Thoracic aorta (tissue), 2 donors: ENCODE measurements around the gene NUMB. TPM values are rescaled to one million over a fixed set of nuclear protein-coding genes. Genes with fewer than 3 reads are reported as not detected.
"Not testable (repeated sequence)": the region's sequence is repeated elsewhere in the genome, so short reads cannot be mapped to it uniquely, and the experiment has no call there.

ENCODE experiments used
- ATAC-seq: fragments of 150-250 bp; one replicate; pipeline ENCODE4 v1.8.0; 2017; ENCODE audit warnings: low read depth; ENCODE audit not compliant: insufficient number of reproducible peaks, low FRiP score
- DNase-seq: peaks from one replicate; pipeline ENCODE4 v3.0.0-alpha.2; 2020; ENCODE audit warnings: low spot score
- H3K27ac ChIP-seq, 2 donors: fragments of 200-600 bp; sonication (generic); 1 replicate in 1 of 2; 2 replicates in 1 of 2; pipeline ENCODE4 v1.5.1; 2016; ENCODE audit warnings: mild to moderate bottlenecking in 2 of 2, moderate library complexity in 2 of 2
- H3K27me3 ChIP-seq: fragments of 200-600 bp; sonication (generic); replicated peaks from 2 replicates; pipeline ENCODE4 v1.6.0; 2016; ENCODE audit warnings: mild to moderate bottlenecking; ENCODE audit not compliant: insufficient read depth
- H3K36me3 ChIP-seq: fragments of 200-600 bp; sonication (generic); one replicate; pipeline ENCODE4 v1.5.1; 2016
- H3K4me1 ChIP-seq, 2 donors: fragments of 200-600 bp; sonication (generic); 1 replicate in 1 of 2; 2 replicates in 1 of 2; pipeline versions ENCODE4 v1.5.1 to v1.6.0; 2016; ENCODE audit warnings: low read depth in 2 of 2, mild to moderate bottlenecking in 1 of 2; ENCODE audit not compliant: control insufficient read depth in 1 of 2
- H3K4me3 ChIP-seq: fragments of 200-600 bp; sonication (generic); 2 replicates; pipeline ENCODE4 v1.5.1; 2016; ENCODE audit warnings: mild to moderate bottlenecking
- H3K9me3 ChIP-seq: fragments of 200-600 bp; sonication (generic); 2 replicates; pipeline ENCODE4 v1.5.1; 2016
- total RNA-seq, 2 donors: library from RNA; depleted of rRNA; stranded (reverse); fragments of >200 nt; gene quantifications; one replicate each; pipeline versions ENCODE4 v1.1.0 to v1.2.3, GENCODE V29; 2016
- TF ChIP-seq, protein P1 (sequence below): fragments of 200-600 bp; sonication (generic); IDR thresholded peaks from one replicate; pipeline ENCODE4 v1.5.1; 2019; ENCODE audit warnings: antibody characterized with exemption

The NUMB gene
- total RNA-seq, 2 donors from 2014 or later = 37.0 to 65.7 TPM

GRCh38 chr14:73393375-73393774 is 65.0 kb downstream of the NUMB start:
- DNase-seq (no peak), ATAC-seq (no peak)
- Histone ChIP-seq H3K9me3 (no peaks in the 10 kb centered on the region), H3K4me1 (no peaks in the 10 kb centered on the region), H3K27ac (no peak overlapping the region), H3K27me3 (no peaks in the 10 kb centered on the region), H3K4me3 (no peak overlapping the region), H3K36me3 (no peaks in the 10 kb centered on the region)
- TF ChIP-seq, protein P1, sequence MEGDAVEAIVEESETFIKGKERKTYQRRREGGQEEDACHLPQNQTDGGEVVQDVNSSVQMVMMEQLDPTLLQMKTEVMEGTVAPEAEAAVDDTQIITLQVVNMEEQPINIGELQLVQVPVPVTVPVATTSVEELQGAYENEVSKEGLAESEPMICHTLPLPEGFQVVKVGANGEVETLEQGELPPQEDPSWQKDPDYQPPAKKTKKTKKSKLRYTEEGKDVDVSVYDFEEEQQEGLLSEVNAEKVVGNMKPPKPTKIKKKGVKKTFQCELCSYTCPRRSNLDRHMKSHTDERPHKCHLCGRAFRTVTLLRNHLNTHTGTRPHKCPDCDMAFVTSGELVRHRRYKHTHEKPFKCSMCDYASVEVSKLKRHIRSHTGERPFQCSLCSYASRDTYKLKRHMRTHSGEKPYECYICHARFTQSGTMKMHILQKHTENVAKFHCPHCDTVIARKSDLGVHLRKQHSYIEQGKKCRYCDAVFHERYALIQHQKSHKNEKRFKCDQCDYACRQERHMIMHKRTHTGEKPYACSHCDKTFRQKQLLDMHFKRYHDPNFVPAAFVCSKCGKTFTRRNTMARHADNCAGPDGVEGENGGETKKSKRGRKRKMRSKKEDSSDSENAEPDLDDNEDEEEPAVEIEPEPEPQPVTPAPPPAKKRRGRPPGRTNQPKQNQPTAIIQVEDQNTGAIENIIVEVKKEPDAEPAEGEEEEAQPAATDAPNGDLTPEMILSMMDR = no peak

DNA sequence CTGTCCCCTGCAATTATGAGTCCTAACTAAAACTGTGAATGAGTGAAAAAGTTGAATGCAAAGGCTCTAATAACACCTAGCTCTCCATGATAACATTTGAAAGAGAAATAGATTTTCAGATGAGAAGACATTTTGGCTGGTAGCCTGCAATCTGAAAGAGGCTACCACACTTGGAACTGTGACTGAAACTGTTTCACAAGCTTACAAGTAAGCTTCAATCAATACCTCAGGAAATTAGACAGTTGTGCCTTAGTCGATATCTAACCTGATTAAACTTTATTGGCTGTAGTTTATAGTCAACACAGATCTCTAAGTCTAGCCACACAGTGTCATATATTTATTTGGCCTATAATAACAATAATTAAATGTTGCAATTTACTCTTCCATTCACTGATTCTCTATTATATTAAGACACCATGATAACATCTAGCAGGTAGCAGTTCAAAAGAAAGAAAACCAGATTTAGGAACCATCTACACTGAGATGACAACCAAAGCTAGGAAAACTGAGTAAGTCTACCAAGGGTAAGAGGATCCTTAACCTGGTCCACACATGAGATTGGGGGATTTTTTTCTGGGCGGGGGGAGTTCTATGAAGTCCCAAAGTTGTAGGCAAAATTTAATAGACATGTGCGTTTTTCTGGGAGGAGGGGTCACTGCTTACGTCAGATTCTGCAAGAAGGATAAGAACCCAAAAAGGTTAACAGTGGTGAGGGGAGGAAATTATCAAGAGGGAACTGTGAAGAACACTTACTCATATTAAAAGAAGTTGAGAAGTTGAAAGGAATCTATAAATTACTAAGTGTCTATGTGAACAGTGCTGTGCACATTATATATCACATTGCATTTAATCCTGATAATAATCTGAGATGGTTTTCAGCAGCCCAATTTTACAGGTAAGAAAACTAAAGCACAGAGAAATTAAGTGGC is 65.8 kb downstream of the NUMB start:
- Histone ChIP-seq H3K36me3 (no peaks in the 10 kb centered on the region), H3K4me3 (no peak overlapping the region)

GRCh38 chr14:73387860-73388259 is 70.5 kb downstream of the NUMB start:
- H3K4me3 ChIP-seq, H3K27me3 ChIP-seq, H3K27ac ChIP-seq, H3K4me1 ChIP-seq, DNase-seq, H3K36me3 ChIP-seq, ATAC-seq: not testable (repeated sequence)
- peaks cover 15% of the 10 kb centered on the region for H3K9me3 ChIP-seq

More for the DNA sequence above, 65.8 kb downstream of the NUMB start:
- H3K27me3 ChIP-seq = no peaks in the 10 kb centered on the region
- H3K9me3 ChIP-seq = no peaks in the 10 kb centered on the region
- H3K27ac ChIP-seq = no peak overlapping the region
- DNase-seq = no peak
- no peak for ATAC-seq
- TF ChIP-seq, protein P1 = no peak
- H3K4me1 ChIP-seq = no peaks in the 10 kb centered on the region

GRCh38 chr14:73386342-73386741 is 72.0 kb downstream of the NUMB start:
- Histone ChIP-seq H3K9me3 (peaks cover 18% of the 10 kb centered on the region), H3K4me1 (no peaks in the 10 kb centered on the region)

GRCh38 chr14:73385021-73385420 is 73.3 kb downstream of the NUMB start:
- not testable (repeated sequence) for H3K27ac ChIP-seq, H3K27me3 ChIP-seq, H3K4me1 ChIP-seq, H3K4me3 ChIP-seq, DNase-seq, ATAC-seq, H3K36me3 ChIP-seq
- peaks cover 18% of the 10 kb centered on the region for H3K9me3 ChIP-seq

More at GRCh38 chr14:73386342-73386741, 72.0 kb downstream of the NUMB start:
- Histone ChIP-seq H3K27ac (no peak overlapping the region), H3K36me3 (peaks cover 4% of the 10 kb centered on the region), H3K27me3 (no peaks in the 10 kb centered on the region), H3K4me3 (no peak overlapping the region)
- TF ChIP-seq, protein P1 = no peak
- no peak for ATAC-seq
- DNase-seq = no peak

GRCh38 chr14:73383356-73383755 is 75.0 kb downstream of the NUMB start:
- no peak overlapping the region for H3K27ac ChIP-seq
- peaks cover 18% of the 10 kb centered on the region for H3K9me3 ChIP-seq
- ATAC-seq (no peak), DNase-seq (no peak)
- H3K4me3 ChIP-seq = no peak overlapping the region
- H3K4me1 ChIP-seq = no peaks in the 10 kb centered on the region
- peaks cover 4% of the 10 kb centered on the region for H3K36me3 ChIP-seq
- TF ChIP-seq, protein P1 = no peak
- H3K27me3 ChIP-seq = no peaks in the 10 kb centered on the region
